Left ventricle myocardium superior (tissue), 1 donor: Measurements from ENCODE around the gene MYO3B. TPM values are rescaled to one million over a fixed set of nuclear protein-coding genes. Genes with fewer than 3 reads are reported as not detected.
"Not testable (repeated sequence)": the region's sequence is repeated elsewhere in the genome, so short reads cannot be mapped to it uniquely, and the experiment has no call there.

Experiments
- ATAC-seq: fragments of 200-7000 bp; cut with Tn5 transposase; one replicate; pipeline ENCODE4 v1.9.1; 2020; ENCODE audit warnings: mild to moderate bottlenecking, moderate library complexity
- DNase-seq: peaks from one replicate; pipeline ENCODE4 v3.0.0-alpha.2; 2020
- intact Hi-C: fragments of 100-400 bp; cut with micrococcal nuclease; formaldehyde crosslinking; loops from one replicate; pipeline ENCODE4 v1.11.0; 2022
- total RNA-seq: library from RNA; stranded (reverse); fragmentation: NEBNext Ultra II Directional; extraction: Animal tissue kit (Norgen Biotek cat#: 25700); gene quantifications from one replicate; pipeline ENCODE4 v1.2.1, GENCODE V29; 2021
- donor health status: DM: no; HTN: yes; CAD: no; lungs with severe emphysema.

The MYO3B gene
- total RNA-seq, 1 donor from 2014 or later = 0.05 TPM

DNA sequence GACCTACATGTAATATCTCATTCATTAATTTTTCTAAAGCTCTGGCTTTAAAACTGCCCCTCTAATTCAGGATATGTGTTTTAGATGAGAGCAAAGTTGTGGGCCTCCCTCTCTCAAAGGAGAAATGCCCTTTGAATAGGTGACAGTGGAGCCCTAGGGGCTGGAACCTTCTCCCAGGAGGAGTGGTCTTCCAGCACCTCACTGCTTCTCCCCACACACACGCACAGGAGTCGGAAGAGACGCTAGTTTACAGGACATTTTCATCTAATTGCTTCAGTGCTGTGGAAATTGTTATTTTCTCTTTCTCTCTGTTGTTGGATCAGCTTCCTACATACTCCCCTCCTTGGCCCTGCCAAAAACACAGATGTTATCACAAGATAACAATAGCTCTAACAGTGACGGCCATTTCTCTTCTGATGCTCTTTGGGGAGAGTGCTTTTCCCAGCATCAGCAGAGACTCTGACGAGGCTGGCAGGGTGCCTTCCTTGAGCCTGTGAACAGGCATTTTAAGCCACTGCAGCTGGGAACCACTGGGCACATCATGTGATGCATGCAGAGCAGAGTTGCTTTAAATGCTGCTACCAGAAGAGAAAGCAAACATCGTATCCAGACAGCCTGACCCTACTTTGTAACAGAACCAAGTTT lies 327.8 kb downstream of the MYO3B start:
- ATAC-seq (peak; percentile 88), DNase-seq (peak; percentile 73)
- intact Hi-C loops = no loop called here

DNA sequence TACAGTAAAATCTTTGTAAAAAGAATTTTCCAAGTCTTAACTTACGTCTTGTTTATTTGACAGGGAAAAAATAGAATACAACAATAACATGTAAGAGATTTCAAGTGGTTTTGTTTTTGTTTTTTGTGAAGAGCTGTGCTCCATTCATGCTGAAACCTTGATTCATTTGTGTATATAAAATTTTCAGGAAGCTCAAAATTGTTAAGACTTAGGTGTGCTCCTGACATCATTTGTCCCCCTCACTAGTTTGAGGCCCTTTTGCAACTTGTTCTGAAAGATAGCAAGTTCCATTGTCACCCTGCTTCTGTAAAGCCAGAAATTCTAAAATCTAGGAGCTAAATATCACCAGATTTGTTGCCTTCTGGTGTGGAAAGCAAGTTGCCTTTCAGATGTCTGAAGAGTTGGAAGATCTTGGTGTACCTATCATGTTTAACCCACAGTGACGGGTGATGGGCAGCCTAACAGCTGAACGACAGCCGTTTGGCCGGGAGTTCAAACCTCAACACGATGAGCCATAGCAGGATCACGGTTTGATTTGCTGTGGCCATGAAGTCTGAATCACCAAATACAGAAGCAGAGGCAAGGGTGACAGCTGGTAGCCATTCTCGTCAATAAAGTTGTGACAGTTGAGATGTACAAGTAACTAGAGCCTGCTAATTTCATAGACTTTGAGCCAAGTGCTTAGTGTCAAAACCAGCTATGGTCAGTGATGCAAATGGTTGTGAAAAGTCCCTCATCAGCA lies 331.7 kb downstream of the MYO3B start:
- no peak for ATAC-seq
- DNase-seq = no peak
- intact Hi-C loops = no loop called here

DNA sequence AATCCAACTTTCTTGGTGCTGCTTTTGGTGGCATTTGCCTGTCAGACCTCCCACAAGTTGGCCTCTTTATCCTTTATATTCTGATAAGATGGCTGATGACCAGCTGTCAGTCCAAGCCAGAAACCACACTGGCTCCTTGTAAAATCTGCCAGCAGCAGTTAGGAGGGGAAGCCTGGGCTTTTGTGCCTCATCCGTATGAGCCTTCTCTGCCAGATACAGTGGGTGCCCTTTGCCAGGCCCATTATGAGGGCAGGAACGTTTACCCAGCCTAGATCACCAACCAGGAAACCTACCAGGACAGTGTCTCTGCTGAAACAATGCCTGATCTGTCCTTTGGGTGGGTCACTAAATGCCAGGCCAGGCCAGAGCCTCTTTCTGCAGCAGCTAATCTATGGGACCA lies 334.3 kb downstream of the MYO3B start:
- ATAC-seq (peak; percentile 45), DNase-seq (no peak)
- intact Hi-C loops = no loop called here

DNA sequence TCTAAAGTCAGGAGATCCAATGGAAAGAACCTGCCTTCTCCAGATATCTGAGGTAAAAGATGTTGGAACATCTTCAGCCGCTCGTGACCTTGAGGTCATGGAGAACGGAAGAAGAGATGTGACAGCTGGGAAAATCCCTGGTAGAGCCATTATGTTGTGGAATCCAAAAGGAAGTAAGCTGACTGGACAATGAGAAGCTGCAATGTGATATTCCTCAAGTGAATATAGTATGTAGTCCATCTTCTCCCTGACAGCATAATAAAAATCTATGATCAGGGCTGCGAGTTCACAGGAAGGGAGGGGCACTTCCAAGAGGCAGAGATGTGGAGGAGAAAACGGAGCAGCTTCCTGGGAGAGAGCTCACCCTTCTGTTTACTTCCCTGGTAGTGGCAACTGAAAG lies 336.2 kb downstream of the MYO3B start:
- intact Hi-C loops = no loop called here

DNA sequence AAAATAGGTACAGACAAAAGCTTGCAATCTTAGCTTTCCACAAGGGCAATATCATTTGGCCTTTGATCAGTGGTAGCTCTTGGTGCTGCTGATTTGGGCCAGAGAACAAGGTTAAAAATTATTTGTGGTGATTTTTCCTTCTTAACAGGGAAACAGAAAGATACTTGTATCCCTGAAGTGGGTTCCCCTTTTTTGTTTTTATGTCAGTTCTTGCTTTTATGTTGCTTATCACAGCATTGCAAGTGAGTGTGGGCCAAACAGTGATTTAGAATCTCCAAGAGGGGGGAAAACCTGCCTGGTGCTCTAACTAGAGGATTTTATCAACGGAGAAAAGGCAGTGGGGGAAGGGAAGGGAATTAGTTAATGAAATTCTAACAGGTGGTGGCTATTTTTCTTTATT lies 339.6 kb downstream of the MYO3B start:
- ATAC-seq (no peak), DNase-seq (no peak)
- intact Hi-C loops = no loop called here

More for the DNA sequence above, 336.2 kb downstream of the MYO3B start:
- ATAC-seq (no peak), DNase-seq (no peak)

DNA sequence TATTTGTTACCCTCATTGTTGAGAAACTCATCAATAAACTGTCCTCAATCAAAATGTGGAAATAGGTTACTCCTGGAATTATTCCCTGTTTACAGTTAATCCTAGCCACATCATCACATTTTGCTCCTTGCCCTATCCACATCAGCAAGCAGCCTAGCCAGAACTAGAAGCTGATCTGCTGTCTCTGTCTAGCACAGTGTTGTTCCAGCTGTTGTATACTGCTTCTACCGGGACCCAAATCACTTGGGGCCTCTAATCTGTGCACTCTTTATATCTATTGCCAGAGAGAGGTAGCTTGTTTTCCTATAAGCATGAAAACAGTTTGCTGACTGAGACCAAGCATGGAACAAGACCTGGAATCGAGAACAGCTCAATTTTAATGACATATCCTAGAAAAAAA lies 341.0 kb downstream of the MYO3B start:
- no peak for DNase-seq
- intact Hi-C loops = no loop called here
- no peak for ATAC-seq

DNA sequence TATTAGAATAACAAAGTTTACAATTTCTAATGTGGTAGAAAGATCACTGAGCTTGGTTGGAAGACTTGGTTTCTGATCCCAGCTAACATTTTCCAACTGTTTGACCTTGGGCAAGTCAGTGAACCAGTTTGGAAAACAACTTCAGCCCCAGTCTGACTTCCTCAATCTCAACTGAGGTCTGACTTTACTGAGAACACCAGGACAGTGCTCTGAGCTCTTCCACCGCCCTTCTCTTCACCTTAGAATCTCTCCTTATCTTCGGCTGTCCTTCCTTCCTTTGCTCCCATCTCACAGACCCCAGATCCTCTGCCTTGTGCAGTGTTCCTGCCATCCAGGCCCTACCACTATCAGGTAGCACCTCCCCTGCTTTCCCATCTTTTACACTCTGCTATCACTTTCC lies 343.4 kb downstream of the MYO3B start:
- no peak for ATAC-seq
- intact Hi-C loops = no loop called here
- DNase-seq = no peak

DNA sequence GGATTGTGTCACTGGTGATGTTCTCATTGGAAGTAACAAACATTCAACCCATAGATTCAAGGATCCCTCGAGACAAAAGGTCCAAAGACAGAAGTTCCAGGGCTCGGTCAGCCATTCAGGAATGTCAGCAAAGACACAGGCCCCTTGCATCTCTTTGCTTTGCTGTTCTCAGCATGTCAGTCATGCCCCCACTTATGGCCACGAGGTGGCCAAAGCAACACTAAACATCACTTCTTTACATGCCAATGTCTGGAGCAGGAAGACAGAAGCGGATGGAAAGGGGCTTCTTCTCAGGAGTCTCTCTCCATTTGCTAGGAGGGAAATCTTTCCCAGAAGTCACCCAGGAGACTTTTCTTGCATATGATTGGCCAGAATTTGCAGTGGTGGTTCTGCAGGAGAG lies 345.6 kb downstream of the MYO3B start:
- intact Hi-C loops = no loop called here
- ATAC-seq = no peak
- no peak for DNase-seq

DNA sequence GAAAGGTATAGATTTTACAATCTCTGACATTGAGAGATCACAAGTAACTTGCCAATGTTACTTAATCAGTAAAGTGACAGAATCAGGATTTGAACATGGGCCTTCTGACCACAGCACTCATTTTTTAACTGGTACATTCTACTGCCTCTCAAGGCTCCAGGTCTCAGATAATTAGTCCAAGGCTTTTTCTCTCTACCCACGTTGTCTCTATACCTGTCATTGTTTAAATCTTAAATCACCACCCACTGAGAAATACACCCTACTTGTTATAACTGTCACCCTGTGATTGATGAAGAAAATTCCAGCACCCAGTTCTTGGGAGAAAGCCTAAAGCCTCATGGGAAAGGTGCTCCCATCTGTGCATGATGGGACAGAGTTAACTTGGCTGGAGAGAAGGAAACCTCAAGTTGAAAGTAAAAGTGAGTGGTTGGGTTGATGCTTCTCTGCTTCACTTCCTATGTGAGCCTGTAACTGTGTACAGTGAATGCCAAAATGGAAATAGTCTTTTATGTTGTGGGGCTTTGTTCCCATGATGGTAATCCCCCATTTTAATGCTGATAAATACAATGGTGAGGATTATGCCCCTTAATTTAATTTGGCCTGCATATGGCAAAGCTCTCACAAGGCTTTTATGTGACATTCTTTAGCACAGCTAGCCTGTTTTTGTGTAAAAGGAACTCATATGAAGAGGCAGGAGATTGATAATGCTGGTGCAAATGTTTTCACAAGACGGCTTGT lies 347.1 kb downstream of the MYO3B start:
- intact Hi-C loops = no loop called here
- DNase-seq (no peak), ATAC-seq (peak; percentile 26)

DNA sequence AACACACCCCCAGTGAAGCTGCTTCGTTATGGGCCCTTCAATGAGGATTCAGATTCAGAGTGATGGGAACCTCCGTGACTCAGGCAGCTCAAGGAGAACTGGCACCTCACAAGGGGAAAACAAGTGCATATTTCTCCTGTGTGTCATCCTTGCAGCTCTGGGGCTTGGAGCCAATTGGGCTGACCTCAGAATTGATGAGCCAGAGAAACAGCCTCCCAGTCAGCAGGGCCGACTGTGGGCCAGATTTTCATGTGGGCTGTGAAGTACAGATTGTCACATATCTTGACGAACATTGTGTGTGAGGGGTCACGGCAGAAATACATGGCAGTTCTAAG lies 347.6 kb downstream of the MYO3B start:
- intact Hi-C loops = no loop called here
- peak; percentile 64 for DNase-seq
- peak; percentile 73 for ATAC-seq

DNA sequence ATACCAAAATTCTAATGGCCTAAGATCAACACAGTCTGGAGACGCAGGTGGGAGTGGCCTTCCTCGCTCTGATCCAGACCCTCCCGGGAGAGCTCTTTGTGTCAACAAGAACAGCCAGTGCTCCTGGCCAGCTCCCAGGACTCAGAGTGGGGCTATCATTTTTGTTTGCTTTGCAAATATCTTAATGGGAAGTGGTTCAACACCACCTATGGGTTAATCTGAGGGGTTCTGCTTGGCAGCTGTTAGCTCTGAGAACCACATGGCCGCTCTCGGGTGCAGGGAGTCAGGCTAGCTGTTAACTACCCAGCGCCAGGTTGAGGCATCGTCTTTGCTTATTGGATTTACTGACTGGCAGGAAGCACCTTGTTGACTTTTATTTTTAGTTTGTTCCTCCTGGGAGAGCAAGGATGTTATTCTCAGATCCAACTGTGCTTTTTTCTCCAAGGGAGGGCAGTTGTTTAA lies 352.4 kb downstream of the MYO3B start:
- ATAC-seq = peak; percentile 96
- intact Hi-C loops = no loop called here
- DNase-seq = peak; percentile 81

DNA sequence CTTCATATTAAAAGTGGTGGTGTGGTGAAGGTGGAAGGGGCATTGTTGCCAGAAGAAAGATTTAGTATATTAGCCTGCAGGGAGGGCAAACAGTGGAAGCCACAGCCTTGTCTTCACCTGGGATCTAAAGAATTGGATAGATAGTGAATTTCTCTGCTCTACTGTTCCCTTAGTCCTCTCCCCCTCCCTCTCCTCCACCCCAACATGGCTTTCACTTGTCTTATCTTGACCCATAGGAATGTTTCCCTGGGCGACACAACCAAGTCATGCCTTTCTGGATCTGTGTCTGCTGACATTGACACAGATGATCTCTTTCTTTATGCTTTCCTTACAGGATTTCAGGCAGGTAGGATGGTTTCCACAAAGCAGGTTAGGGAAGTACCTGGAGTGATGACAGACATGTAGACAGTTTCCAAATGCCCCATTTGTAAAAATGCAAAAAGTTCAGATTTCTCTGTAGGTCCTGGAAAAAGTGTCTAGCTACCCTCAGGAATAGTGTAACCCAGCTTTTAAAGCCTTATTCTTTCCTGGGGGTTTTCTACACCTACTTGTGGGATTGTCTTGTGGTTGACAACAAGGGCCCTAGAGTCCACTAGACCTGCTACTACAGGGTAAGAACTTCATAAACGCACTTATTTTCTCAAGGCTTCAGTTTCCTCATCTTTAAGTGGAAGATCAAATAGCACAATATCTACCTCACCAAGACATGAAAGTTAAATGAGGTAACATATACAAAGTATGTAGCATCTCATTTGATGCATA lies 353.0 kb downstream of the MYO3B start:
- peak; percentile 10 for ATAC-seq
- DNase-seq = no peak
- intact Hi-C loops = no loop called here

DNA sequence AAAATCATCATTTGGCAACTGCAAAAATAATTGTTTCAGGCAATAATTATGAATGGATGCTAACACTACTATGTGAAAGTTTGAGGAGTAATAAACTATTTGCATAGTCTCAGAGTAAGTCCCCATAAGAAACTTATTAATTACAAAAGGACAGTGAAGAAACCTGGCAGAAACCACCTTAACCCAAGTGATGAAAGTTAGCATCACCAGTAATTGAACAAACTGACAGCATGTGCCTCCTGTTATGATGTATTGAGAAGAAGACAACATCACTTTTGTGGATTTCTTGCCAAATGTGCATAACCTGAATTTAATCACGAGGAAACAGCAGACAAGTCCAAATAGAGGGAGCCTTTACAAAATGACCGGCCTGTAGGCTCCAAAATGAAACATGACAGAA lies 353.9 kb downstream of the MYO3B start:
- intact Hi-C loops = no loop called here
- no peak for DNase-seq
- no peak for ATAC-seq

DNA sequence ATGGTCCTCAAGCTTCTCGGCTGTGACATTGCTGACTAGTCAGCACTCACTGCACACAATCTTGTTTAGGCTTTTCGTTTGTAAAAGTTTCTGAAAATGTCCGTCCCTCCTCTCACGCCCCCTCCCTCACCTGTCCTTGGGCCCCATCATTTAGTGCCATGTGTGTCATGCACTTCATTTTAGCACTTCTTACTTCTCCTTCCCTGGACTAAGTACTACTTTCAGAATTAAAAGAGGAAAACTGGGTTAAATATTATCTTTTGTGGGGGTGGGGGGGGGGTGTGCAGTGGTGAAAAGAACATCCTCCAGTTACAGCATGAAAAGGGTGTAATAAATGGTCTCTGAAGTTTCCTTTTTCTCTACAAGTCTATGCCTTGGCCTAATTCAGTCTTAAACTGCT lies 355.2 kb downstream of the MYO3B start:
- ATAC-seq (no peak), DNase-seq (no peak)
- intact Hi-C loops = no loop called here

DNA sequence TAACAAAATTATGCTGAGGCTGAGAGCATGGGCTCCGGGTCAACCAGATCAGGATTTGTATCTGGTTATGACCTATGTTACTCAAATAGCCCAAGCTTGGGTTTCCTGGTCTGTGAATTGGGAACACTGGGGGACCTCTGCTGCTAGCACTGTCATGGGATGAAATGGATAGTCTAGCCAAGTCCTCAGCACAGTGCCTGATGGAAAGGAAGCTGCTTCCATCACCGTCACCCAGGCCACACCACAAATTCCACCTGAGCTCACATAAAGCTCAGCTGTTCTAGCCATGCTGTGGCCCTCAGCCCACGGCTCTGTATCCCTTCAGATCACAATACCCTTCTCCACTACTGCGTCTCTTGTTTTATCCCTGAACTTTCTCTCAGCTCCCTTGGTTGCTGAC lies 357.6 kb downstream of the MYO3B start:
- no peak for DNase-seq
- ATAC-seq = no peak
- intact Hi-C loops = no loop called here

DNA sequence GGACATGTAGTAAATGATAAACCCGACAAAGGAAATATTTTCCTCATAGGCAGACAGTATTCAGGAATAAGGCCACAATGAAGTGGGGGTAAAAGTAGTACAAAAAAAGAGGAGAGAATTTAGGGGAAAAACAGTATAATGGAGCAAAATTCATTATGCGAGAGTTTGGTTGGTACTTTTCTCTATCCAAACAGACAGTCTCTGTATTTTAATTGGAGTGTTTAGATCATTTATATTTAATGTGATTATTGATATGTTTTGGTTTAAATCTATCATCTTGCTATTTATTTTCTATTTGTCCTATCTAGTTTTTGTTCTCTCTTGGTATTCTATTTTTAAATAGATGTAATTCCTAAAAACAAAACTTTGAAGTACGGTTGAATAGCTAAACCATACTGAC lies 366.9 kb downstream of the MYO3B start:
- no peak for ATAC-seq
- intact Hi-C loops = no loop called here
- DNase-seq = no peak

DNA sequence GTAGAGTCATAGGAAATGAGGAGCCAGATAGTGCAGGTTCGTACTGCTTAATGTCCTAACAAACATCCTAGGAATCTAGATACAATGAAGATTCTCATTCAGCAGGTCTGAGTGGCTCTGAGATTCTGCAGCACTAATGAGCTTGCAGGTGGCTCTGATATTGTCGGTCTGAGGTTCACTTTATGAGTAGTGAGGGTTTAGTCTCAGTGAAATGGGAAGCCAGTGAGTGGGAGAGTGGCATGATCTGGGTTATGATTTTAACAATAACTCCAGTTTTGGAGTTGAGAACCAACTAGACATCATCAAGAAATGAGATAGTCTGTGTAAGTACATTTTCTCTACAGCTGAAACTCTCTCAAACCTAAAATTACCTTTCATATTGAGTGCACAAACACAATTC lies 370.4 kb downstream of the MYO3B start:
- DNase-seq (no peak), ATAC-seq (no peak)
- intact Hi-C loops = no loop called here

DNA sequence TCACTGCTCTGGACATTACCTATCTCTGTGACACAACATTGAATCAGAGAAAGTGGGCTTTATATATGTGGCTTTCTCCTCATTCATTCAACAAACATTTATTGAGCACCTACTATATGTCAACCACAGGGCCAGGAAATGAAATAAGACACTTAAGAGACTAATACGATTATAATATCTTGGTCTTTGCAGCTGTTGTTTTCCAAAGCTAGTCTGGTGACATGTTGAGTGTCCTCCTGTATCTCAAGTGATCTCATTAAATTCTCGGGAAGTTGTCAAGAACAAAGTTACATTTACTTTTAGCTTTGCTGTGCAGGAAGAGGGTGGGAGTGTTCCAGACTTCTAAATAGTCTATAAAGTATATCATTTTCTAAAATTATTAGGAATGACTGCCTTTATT lies 372.6 kb downstream of the MYO3B start:
- intact Hi-C loops = no loop called here
- ATAC-seq = no peak
- DNase-seq = no peak

DNA sequence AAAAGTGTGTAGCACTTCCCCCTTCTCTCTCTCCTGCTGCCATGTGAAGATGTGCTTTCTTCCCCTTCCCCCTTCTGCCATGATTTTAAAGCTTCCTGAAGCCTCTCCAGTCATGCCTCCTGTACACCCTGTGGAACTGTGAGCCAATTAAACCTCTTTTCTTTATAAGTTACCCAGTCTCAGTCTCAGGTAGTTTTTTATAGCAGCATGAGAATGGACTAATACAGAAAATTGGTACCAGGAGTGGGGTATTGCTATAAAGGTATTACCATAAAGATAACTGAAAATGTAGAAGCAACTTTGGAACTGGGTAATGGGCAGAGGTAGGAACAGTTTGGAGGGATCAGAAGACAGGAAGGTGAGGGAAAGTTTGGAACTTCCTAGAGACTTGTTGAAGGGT lies 374.0 kb downstream of the MYO3B start:
- DNase-seq, ATAC-seq, intact Hi-C loops: not testable (repeated sequence)

DNA sequence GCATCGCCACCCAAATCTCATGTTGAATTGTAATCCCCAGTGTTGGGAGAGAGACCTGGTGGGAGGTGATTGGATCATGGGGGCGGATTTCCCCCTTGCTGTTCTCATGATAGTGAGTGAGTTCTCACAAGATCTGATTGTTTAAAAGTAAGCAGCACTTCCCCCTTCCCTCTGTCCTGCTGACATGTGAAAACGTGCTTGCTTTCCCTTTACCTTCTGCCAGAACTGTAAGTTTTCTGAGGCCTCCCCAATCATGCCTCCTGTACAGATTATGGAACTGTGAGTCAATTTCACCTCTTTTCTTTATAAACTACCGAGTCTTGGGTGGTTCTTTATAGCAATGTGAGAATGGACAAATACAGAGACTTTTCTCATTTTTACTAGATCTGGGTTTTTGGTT lies 375.8 kb downstream of the MYO3B start:
- DNase-seq (no peak), ATAC-seq (no peak)
- intact Hi-C loops = no loop called here
